HL-60/S4 (cell line): ENCODE data around the gene PRTG.
"Not testable (repeated sequence)": the region's sequence is repeated elsewhere in the genome, so short reads cannot be mapped to it uniquely, and the experiment has no call there.

Experiments
- in situ Hi-C: fragments of 300-500 bp; cut with MboI; formaldehyde crosslinking; loops from 2 replicates; pipeline ENCODE4 v1.14.3; 2022; ENCODE audit warnings: low sequenced_read_pairs

Gene PRTG, protein sequence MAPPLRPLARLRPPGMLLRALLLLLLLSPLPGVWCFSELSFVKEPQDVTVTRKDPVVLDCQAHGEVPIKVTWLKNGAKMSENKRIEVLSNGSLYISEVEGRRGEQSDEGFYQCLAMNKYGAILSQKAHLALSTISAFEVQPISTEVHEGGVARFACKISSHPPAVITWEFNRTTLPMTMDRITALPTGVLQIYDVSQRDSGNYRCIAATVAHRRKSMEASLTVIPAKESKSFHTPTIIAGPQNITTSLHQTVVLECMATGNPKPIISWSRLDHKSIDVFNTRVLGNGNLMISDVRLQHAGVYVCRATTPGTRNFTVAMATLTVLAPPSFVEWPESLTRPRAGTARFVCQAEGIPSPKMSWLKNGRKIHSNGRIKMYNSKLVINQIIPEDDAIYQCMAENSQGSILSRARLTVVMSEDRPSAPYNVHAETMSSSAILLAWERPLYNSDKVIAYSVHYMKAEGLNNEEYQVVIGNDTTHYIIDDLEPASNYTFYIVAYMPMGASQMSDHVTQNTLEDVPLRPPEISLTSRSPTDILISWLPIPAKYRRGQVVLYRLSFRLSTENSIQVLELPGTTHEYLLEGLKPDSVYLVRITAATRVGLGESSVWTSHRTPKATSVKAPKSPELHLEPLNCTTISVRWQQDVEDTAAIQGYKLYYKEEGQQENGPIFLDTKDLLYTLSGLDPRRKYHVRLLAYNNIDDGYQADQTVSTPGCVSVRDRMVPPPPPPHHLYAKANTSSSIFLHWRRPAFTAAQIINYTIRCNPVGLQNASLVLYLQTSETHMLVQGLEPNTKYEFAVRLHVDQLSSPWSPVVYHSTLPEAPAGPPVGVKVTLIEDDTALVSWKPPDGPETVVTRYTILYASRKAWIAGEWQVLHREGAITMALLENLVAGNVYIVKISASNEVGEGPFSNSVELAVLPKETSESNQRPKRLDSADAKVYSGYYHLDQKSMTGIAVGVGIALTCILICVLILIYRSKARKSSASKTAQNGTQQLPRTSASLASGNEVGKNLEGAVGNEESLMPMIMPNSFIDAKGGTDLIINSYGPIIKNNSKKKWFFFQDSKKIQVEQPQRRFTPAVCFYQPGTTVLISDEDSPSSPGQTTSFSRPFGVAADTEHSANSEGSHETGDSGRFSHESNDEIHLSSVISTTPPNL

GRCh38 chr15:55742927-55743728 is at the start of gene PRTG:
TSS of gene PRTG (minus strand) at chr15:55743152. CDS start at chr15:55742931, 221 bp downstream.
- in situ Hi-C loops: no loop called here

- in situ Hi-C loops: no loop called here
Measured at GRCh38 chr15:55791551-55792400, 48.8 kb upstream of the PRTG start.

DNA sequence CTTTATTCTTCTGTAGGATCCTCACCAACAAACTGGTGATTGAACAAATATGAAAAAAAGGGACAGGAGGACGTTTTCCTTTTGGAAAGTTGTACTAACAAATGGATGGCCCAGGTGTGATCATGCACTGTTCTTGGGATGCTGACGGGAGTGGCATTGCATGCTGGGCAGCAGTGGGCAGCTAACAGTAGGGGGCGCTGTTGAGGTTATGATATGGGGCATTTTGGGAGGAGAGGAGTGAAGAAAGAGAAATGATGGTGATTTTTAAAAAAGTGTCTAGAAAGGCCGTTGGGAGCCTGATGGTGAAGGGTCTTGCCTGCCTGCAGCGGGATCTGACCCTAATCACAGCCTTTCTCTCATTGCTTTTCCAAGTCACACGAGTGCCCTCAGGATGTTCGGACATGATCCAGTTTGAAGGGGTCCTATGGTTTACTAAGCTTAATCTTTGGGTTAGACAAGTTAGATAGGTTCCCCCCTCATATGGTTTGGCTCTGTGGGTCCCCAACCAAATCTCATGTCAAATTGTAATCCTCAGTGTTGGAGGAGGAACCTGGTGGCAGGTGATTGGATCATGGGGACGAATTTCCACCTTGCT is 46.2 kb upstream of the PRTG start:
- in situ Hi-C loops: no loop called here

DNA sequence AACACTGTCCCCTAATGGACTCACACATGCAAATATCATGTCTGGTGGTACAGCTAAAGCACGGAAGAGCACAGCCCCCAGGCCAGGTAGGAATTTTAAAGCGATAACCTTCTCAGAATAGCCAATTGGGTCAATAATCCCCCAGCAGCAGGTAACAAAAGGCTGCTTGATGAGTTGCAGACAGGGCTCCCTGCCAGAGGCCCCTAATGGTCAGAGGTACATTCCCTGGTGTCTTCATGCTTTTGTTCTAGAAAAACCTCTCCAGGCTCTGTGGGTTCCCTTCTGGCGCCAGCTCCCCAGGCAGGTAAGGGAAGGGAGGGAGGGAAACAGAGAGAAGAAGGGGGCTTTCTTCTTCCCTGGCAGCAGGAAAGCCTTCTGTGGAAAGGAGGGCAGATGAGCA is 43.4 kb upstream of the PRTG start:
- in situ Hi-C loops: no loop called here

GRCh38 chr15:55785593-55785992 is 42.6 kb upstream of the PRTG start:
- in situ Hi-C loops: not testable (repeated sequence)

DNA sequence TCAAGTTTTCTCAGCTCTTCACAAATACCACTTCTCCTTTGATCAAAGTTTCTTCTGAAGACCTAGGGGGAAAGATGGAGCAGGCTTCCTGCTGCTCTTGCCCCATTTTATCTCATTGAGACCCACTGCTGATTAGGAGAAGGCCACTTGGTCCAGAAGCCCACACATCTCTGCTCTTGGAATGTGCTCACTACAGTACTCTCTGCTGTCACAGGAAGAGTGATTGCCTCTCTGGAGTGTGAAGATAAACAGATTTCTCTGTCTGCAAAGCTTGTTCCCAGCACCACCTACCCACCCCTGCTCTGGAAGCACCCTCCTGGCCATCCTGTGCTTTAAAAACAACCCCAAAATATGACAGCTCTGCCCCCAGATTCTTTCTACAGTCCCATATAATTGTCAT is 41.3 kb upstream of the PRTG start:
- in situ Hi-C loops: no loop called here

DNA sequence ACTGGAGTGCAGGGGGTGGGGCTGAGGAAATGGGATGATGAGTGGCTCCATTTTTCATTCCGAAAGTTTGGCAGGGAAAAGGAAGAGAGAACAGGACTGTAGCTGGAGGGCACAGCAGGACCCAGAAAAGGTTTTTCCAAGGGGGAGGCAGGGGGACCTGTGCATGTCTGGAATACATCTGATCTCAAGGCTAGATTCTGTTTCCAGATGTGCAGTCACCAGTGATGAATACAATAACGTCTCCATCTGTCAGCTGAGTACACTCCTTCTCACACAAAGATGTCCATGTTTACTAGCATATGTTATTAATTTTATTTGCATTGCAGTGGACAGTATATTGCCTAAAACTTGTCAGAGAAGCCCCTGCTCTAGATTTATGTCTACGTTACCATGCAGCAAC is 39.9 kb upstream of the PRTG start:
- in situ Hi-C loops: no loop called here

DNA sequence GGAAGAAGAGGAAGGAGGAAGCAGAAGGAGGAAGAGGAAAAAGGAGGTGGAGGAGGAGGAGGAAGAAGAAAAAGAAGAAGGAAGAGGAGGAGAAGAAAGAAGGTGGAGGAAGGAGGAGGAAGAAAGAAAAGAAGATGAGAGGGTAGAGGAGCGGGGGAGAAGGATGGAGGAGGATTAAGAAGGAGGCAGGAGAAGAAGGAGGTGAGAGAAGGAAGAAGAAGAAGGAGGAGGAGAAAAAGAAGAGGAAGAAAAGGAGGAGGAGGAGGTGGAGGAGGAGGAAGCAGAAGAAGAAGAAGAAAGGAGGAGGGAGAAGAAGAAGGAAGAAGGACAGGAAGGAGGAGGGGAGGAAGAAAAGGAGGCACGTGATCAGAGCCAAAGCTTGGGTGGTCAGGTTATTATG is 37.3 kb upstream of the PRTG start:
- in situ Hi-C loops: no loop called here

GRCh38 chr15:55778932-55779331 is 36.0 kb upstream of the PRTG start:
- in situ Hi-C loops: no loop called here

DNA sequence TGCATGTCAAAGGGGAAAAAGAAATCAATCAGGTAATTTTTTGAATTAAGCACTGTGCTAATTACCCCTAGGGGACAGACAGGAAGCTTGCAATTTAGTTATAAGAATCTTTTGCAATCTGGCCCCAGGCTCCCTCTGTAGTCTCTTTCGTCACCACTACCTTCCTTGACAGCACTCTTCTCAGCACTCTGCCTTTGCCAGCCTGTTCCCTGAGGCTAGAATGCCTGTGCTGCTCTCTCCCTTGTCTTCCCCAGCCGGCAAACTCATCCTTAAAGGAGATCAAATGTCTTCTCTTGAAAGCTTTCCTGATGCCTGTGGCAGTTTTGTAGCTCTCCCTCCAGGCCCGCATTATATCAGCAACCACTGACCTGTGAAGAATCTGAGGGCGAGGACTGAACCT is 32.4 kb upstream of the PRTG start:
- in situ Hi-C loops: no loop called here

DNA sequence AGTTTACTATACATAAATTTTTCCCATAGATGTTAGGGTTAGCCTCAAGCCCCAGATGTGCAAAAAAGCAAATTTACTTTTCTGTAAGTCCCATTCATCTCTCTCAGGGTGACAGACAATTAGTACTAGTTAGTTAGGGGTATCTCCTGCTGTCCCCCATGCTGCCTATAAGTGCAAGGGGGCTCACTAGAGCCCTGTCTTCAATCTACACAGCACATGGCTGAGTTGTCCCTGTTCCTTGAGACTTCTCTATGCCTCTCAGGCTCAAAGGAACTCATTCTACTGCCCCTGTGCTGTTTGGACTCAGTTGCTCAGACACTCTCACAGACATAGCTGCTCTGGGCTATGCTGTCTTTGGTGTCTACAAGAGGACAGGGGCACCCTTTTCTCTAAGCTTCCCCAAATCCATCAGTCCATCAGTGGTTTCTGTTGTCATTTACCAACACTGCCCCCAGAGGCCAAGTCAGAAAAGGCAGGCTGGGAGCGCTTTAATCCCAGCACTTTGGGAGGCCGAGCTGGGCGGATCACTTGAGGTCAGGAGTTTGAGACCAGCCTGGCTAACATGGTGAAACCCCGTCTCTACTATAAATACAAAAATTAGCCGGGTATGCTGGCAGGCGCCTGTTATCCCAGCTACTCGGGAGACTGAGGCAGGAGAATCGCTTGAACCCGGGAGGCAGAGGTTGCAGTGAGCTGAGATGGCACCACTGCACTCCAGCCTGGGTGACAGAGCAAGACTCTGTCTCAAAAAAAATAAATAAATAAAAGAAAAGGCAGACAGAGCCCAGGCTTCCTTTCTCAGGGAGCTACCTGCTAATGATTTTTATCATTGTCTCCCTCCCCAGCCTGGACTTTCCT is 31.4 kb upstream of the PRTG start:
- in situ Hi-C loops: no loop called here

- in situ Hi-C loops: no loop called here
Measured at GRCh38 chr15:55770806-55771205, 27.9 kb upstream of the PRTG start.

- in situ Hi-C loops: no loop called here
Measured at GRCh38 chr15:55770261-55770660, 27.3 kb upstream of the PRTG start.

DNA sequence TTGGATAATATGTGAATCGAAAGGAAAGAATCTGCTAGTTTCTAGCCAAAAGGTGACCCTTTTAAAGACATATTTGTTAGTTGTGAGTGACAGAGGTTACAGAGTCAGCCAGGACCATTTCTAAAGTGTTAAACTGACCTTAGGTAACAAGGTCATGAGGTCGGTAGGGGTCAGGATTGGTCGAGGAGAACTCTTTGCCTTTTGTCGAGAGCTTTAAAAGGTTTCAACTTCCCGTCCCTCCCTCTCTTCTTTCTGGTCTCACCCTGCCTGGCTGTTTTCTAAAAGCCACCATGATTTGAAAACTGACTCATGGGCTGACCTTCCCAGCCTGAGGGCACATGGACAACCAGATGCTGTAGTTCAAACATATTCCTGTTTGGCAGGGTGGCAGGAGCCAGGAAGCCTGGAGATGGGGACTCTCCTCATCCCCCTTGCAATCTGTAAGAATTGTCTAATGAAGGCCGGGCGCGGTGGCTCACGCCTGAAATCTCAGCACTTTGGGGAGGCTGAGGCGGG is 25.8 kb upstream of the PRTG start:
- in situ Hi-C loops: no loop called here

DNA sequence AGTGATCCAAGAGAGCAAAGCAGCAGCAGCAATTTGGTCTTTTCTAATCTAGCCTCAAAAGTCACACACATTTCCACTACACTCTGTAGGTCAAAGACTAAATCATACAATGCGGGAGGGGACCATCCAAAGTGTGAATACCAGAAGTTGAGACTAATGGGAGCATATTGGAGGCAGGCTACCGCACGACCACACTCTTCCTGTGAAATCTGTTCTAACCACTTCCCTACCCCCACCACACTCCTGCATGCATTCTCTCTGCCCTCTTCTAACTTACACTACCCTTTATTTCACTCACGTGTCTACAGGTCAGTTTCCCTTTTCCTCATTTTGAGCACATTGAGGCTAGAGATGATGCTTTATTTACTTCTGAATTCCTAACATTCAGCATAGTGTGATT is 23.7 kb upstream of the PRTG start:
- in situ Hi-C loops: no loop called here

DNA sequence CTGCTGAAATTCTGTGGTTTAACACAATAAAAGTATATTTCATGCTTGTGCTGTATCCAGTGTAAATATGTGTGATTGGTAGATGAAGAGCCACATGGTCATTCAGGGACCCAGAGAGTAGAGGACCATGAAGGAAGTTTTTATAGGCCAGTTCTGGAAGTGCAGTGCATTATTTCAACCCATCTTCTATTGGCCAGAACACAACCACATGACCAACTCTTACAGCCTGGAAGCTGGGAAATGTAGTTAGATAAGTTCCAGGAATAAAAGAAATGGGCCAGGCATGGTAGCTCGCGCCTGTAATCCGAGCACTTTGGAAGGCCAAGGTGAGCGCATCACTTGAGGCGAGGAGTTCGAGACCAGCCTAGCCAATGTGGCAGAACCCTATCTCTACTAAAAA is 21.4 kb upstream of the PRTG start:
- in situ Hi-C loops: no loop called here

- in situ Hi-C loops: no loop called here
Measured at GRCh38 chr15:55758580-55758986, 15.6 kb upstream of the PRTG start.

DNA sequence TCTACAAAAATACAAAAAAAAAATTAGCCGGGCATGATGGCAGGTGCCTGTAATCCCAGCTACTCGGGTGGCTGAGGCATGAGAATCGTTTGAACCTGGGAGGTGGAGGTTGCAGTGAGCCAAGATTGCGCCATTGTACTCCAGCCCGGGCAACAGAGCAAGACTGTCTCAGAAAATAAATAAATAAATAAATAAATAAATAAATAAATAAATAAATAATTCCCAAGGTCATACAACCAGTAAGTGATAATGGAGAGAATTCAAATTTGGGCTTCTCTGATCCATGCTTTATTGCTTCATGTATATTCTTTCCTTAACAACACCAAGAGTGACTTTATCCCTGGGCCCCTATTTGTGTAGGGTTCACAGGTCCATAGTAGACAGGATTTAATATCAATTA is 10.5 kb upstream of the PRTG start:
- in situ Hi-C loops: not testable (repeated sequence)
